GM23338 (cell line): ENCODE results near the gene SPINK2. TPM values are rescaled to one million over a fixed set of nuclear protein-coding genes. Genes with fewer than 3 reads are reported as not detected.
A peak's percentile ranks its signal among the peaks of the same experiment; 100 is the strongest.

Source experiments
- ATAC-seq: fragments of 200-7000 bp; cut with Tn5 transposase; 3 replicates; pipeline ENCODE4 v1.9.1; 2020
- DNase-seq: peaks from one replicate; pipeline ENCODE4 v3.0.0-alpha.2; 2015; ENCODE audit warnings: low spot score
- H2AFZ ChIP-seq: fragments of 200-600 bp; sonication (generic); 2 replicates; pipeline ENCODE4 v1.8.0; 2016; ENCODE audit warnings: antibody characterized with exemption, mild to moderate bottlenecking, moderate library complexity
- H3F3A ChIP-seq: fragments of 200-600 bp; sonication (generic); replicated peaks from 2 replicates; pipeline ENCODE4 v1.8.0; 2017; ENCODE audit warnings: antibody characterized with exemption, mixed run types, low read depth
- H3K27ac ChIP-seq: fragments of 200-600 bp; sonication (generic); 2 replicates; pipeline ENCODE4 v1.6.1; 2016; ENCODE audit warnings: low read depth
- H3K27me3 ChIP-seq: fragments of 200-600 bp; sonication (generic); 2 replicates; pipeline ENCODE4 v1.8.0; 2016; ENCODE audit warnings: mild to moderate bottlenecking, mixed run types, moderate library complexity; ENCODE audit not compliant: insufficient read depth
- H3K36me3 ChIP-seq: fragments of 200-600 bp; sonication (generic); 2 replicates; pipeline ENCODE4 v1.8.0; 2016; ENCODE audit warnings: mild to moderate bottlenecking; ENCODE audit not compliant: insufficient read depth
- H3K4me1 ChIP-seq: fragments of 200-600 bp; sonication (generic); 2 replicates; pipeline ENCODE4 v1.8.0; 2016; ENCODE audit warnings: mild to moderate bottlenecking, moderate library complexity; ENCODE audit not compliant: insufficient read depth
- H3K4me2 ChIP-seq: fragments of 200-600 bp; sonication (generic); 2 replicates; pipeline ENCODE4 v1.7.1; 2017; ENCODE audit warnings: mixed run types
- H3K4me3 ChIP-seq: fragments of 200-600 bp; sonication (generic); 2 replicates; pipeline ENCODE4 v1.6.1; 2016; ENCODE audit warnings: mixed run types
- H3K79me2 ChIP-seq: fragments of 200-600 bp; sonication (generic); replicated peaks from 2 replicates; pipeline ENCODE4 v1.8.0; 2017; ENCODE audit warnings: mild to moderate bottlenecking; ENCODE audit not compliant: insufficient read depth
- H3K9me2 ChIP-seq: fragments of 200-600 bp; sonication (generic); 2 replicates; pipeline ENCODE4 v1.8.0; 2017; ENCODE audit not compliant: insufficient read depth
- H4K20me1 ChIP-seq: fragments of 200-600 bp; sonication (generic); replicated peaks from 2 replicates; pipeline ENCODE4 v1.8.0; 2017; ENCODE audit warnings: mild to moderate bottlenecking; ENCODE audit not compliant: insufficient read depth
- H3K27ac Mint-ChIP-seq: 2 replicates; pipeline ENCODE4 v1.8.0; 2020; ENCODE audit warnings: inconsistent platforms, mild to moderate bottlenecking, moderate library complexity, mixed read lengths
- H3K27me3 Mint-ChIP-seq: 3 replicates; pipeline ENCODE4 v1.8.0; 2022; ENCODE audit warnings: low read depth, mild to moderate bottlenecking, moderate library complexity, mixed read lengths, inconsistent platforms; ENCODE audit not compliant: insufficient read depth, poor library complexity
- H3K36me3 Mint-ChIP-seq: 3 replicates; pipeline ENCODE4 v1.8.0; 2021; ENCODE audit warnings: low read depth, mild to moderate bottlenecking, inconsistent platforms, moderate library complexity, mixed read lengths
- H3K4me1 Mint-ChIP-seq: 3 replicates; pipeline ENCODE4 v1.8.0; 2020; ENCODE audit warnings: mild to moderate bottlenecking, inconsistent platforms, mixed read lengths
- H3K4me3 Mint-ChIP-seq: 3 replicates; pipeline ENCODE4 v1.8.0; 2021; ENCODE audit warnings: moderate library complexity, mild to moderate bottlenecking, inconsistent platforms, mixed read lengths
- H3K9me3 Mint-ChIP-seq: 3 replicates; pipeline ENCODE4 v1.8.0; 2020; ENCODE audit warnings: moderate library complexity, mild to moderate bottlenecking, inconsistent platforms, mixed read lengths
- CREB1 ChIP-seq: fragments of 250-450 bp; sonication (Bioruptor Pico); IDR thresholded peaks from 2 replicates; pipeline ENCODE4 v1.5.0; 2020; ENCODE audit warnings: low read depth, mild to moderate bottlenecking, moderate library complexity
- ETS1 ChIP-seq: IDR thresholded peaks from 2 replicates; pipeline ENCODE4 v1.6.1; 2016; ENCODE audit warnings: antibody characterized with exemption
- EZH2 ChIP-seq: fragments of 200-600 bp; sonication (generic); IDR thresholded peaks from one replicate; pipeline ENCODE4 v1.8.0; 2017; ENCODE audit warnings: antibody characterized with exemption, mild to moderate bottlenecking, low read depth; ENCODE audit not compliant: unreplicated experiment
- JUNB ChIP-seq: IDR thresholded peaks from one replicate; pipeline ENCODE4 v1.6.1; 2016; ENCODE audit warnings: antibody characterized with exemption; ENCODE audit not compliant: unreplicated experiment
- POLR2AphosphoS5 ChIP-seq: IDR thresholded peaks from 2 replicates; pipeline ENCODE4 v1.6.1; 2016; ENCODE audit warnings: antibody characterized with exemption, low read depth
- ZNF114 ChIP-seq: fragments of 250-450 bp; sonication (Bioruptor Pico); IDR thresholded peaks from 2 replicates; pipeline ENCODE4 v1.5.0; 2020; ENCODE audit warnings: mild to moderate bottlenecking, moderate library complexity
- ZNF331 ChIP-seq: fragments of 250-450 bp; sonication (Bioruptor Pico); IDR thresholded peaks from 2 replicates; pipeline ENCODE4 v1.5.0; 2020; ENCODE audit warnings: low read depth, mild to moderate bottlenecking, moderate library complexity
- polyA plus RNA-seq: library from polyadenylated mRNA; unstranded; fragments of >200 nt; fragmentation: Nextera tagmentation; extraction: Ambion mirVana; gene quantifications from 2 replicates; pipeline ENCODE4 v1.2.1, GENCODE V29; 2016
- total RNA-seq: library from RNA; depleted of rRNA; stranded (reverse); fragments of >200 nt; shearing (Covaris generic); gene quantifications from 2 replicates; pipeline ENCODE4 v1.2.3, GENCODE V29; 2014
- TF ChIP-seq, protein P1 (sequence below): IDR thresholded peaks from one replicate; pipeline ENCODE4 v1.6.1; 2018; ENCODE audit warnings: antibody characterized with exemption; ENCODE audit not compliant: unreplicated experiment

The SPINK2 gene
- total and polyA plus RNA-seq, 2 experiments from 2014 or later: 0.73 to 6.4 TPM

DNA sequence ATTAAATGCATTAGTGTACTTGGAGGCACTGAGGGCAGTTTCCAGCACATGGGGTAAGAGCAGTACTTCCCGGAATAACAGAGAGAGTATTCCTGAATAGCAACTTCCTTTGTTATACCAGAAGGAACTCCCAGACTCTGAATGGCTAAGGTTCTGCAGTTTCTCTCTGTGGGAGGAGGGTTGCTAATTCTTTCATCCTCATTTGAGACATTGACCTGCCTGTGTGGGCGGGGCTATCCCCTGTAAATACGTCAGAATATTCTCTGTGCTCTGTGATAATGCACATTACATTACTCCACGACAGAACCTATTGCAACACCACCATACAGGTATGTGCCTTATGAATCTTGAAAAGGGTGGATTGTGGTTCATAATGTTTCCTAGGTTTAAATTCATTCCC, 52.7 kb downstream of the SPINK2 start (continued):
- TF ChIP-seq ZNF114 (CRISPR knock-in tag): no peak
- no peak for TF ChIP-seq POLR2AphosphoS5
- no peak for TF ChIP-seq ETS1
- no peak for TF ChIP-seq EZH2
- no peak for TF ChIP-seq CREB1 (CRISPR knock-in tag)

DNA sequence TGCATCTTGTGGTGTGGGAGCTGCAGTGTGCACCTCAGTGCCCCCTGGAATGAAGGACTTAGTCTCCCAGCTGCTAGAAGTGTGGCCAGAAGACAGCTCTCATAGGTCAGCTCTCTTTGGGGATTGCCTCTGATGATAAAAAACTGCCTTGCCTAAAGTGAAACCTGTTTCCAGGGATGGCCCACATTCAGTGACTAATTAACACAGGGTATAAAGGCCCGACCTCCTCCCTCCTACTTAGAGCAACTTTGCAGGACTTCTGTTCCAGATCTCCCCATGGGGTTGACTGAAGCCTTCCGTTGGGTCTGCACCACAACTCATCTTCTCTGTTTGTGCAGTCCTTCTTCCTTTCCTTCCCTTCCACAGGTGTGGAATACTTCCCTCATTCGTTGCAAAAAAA, 53.2 kb downstream of the SPINK2 start:
- Histone ChIP-seq H4K20me1 (no peaks in the 10 kb centered on the region; the same call in 1 of the 2 replicates), H3F3A (no peaks in the 10 kb centered on the region), H3K36me3 (no peaks in the 10 kb centered on the region), H3K9me2 (no peaks in the 10 kb centered on the region), H3K79me2 (no peaks in the 10 kb centered on the region), H3K27ac (no peak overlapping the region), H3K4me3 (no peak overlapping the region), H3K27me3 (no peaks in the 10 kb centered on the region), H2AFZ (no peak overlapping the region), H3K4me2 (no peak overlapping the region), H3K4me1 (0 out of 2 replicates have a peak, but pooled peaks cover 9% of the 10 kb centered on the region)
- no peak for DNase-seq
- Mint-ChIP-seq H3K9me3 (no peaks in the 10 kb centered on the region), H3K36me3 (no peaks in the 10 kb centered on the region), H3K4me1 (peaks cover 22% of the 10 kb centered on the region), H3K4me3 (no peak overlapping the region), H3K27ac (no peak overlapping the region), H3K27me3 (peaks cover 3% of the 10 kb centered on the region)
- no peak for TF ChIP-seq JUNB
- no peak for TF ChIP-seq POLR2AphosphoS5
- TF ChIP-seq, protein P1, sequence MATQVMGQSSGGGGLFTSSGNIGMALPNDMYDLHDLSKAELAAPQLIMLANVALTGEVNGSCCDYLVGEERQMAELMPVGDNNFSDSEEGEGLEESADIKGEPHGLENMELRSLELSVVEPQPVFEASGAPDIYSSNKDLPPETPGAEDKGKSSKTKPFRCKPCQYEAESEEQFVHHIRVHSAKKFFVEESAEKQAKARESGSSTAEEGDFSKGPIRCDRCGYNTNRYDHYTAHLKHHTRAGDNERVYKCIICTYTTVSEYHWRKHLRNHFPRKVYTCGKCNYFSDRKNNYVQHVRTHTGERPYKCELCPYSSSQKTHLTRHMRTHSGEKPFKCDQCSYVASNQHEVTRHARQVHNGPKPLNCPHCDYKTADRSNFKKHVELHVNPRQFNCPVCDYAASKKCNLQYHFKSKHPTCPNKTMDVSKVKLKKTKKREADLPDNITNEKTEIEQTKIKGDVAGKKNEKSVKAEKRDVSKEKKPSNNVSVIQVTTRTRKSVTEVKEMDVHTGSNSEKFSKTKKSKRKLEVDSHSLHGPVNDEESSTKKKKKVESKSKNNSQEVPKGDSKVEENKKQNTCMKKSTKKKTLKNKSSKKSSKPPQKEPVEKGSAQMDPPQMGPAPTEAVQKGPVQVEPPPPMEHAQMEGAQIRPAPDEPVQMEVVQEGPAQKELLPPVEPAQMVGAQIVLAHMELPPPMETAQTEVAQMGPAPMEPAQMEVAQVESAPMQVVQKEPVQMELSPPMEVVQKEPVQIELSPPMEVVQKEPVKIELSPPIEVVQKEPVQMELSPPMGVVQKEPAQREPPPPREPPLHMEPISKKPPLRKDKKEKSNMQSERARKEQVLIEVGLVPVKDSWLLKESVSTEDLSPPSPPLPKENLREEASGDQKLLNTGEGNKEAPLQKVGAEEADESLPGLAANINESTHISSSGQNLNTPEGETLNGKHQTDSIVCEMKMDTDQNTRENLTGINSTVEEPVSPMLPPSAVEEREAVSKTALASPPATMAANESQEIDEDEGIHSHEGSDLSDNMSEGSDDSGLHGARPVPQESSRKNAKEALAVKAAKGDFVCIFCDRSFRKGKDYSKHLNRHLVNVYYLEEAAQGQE: no peak
- TF ChIP-seq EZH2: no peak
- TF ChIP-seq ETS1: no peak
- TF ChIP-seq ZNF331 (CRISPR knock-in tag): no peak
- peak; percentile 36 for ATAC-seq
